Daoy (cell line): Measurements from ENCODE around the gene PDE4D. TPM values are rescaled to one million over a fixed set of nuclear protein-coding genes. Genes with fewer than 3 reads are reported as not detected.
"Not testable (repeated sequence)": the region's sequence is repeated elsewhere in the genome, so short reads cannot be mapped to it uniquely, and the experiment has no call there.

Source experiments
- DNase-seq: peaks from one replicate; pipeline ENCODE4 v3.0.0-alpha.2; 2015; ENCODE audit warnings: low read depth
- total RNA-seq: library from RNA; depleted of rRNA; stranded (reverse); fragments of >200 nt; shearing (Covaris generic); gene quantifications from 2 replicates; pipeline ENCODE4 v1.2.3, GENCODE V29; 2014

PDE4D gene
- total RNA-seq, 1 experiment from 2014 or later: 23.1 TPM

DNA sequence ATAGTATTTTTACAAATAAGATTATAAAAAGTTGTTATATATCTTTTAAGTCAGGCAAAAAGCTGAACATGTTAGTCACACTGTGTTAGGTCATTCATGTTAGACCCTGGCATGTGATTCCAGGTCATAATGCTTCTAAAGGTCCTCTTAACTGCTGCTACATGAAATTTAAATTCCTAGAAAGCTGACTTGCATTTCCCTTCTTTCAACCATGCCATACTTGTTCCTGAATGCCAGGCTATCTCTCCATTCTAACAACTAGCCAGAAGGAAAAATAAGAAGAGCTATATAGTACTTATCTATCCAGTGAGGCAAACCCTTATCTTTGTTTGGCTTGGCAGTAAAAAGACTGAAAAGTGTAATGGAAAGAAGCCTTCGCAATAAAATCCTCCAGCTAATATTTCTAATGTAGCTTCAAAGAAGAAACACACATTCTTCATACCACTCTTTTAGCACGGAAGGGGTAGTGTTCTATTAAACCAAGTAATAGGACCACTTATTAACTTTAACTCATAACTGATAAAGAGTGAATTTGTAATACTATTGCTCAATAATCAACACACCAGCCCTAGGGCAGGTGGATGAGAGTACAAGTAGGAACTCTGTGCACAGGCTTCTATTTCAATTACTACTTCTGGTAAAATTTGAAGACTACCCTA is 310.2 kb downstream of the PDE4D start:
- DNase-seq: no peak

DNA sequence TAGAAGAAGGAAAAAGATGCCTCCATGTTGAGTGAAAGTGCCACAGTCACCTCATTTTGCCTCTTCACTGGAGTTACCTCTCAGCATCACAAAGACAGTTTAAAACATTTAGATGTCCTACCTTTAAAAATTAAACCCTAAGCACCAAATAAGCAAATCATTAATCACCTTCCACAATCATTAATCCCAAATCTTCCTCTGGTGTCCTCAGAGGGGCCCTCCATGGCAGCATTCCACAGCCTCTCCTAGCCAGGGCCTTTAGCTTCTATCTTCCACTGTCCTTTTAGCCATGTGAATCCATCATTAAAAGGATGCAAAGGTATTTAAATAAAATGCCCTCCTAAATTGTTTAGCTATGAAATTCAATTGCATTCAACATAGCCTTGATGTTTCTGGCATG is 310.8 kb downstream of the PDE4D start:
- DNase-seq: no peak

DNA sequence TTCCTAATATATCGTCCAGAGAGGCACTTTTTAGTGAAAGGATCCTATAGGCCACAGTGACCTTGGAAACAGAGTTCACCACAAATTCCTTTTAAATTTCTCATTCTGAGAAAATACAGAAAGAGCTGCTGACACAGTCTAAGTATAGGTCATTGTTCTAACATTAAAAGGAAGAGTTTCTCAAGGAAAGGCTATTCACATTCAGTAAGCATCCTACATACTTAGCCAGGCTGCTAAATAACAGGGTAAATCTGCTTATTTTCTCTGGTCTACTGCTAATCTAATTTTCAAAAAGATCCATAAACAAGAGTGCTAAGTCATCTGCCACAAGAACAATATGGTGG is 313.7 kb downstream of the PDE4D start:
- DNase-seq: no peak

DNA sequence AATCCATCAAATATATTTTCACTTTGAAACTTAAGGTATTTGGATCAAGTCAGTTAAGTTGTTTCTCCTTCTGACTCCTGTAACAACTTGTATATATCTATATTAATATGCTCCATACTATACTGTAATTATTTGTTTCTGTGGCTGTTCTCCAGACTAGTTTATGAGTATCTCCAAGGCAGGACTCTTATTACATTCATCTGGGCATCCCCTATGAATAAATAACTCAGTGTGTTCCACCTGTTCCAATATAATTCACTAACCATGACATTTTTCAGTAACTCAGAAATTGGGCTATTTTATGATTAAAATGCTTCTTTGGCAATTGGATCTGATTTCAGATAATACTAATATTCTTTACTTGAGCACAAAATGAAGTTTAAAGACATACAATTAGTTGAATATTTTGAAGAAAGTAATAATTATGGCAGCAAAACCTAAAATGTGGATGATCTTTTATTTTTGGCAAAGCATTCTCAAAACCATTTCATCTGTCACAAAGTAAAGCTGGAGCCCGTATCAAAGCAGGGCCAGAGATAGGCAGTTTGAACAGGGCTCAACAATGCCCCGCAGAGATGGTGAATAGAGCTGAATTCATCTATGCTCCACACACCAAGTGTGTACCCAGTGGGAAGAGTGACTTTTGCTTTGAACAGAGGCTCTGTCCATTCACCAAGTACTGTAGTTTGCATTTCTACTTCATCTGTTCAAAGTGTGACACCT is 314.3 kb downstream of the PDE4D start:
- no peak for DNase-seq

DNA sequence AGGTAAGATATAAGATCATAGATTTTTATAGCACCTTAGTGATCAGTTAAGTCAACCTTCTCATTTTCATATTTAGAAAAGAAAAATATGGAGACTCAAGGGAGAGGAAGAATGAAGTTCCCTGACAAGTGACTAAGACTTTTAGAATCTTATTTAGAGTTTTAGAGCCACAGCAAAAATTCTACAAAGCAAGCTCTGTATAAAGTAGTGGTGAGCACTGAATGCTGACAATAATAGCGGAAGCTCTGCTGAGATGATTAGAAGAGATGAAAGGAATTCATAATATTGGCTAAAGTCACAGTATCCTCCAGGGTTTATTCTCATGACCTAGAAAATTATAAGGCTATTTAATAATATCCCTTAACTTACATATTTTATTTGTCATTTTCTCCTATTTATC is 316.0 kb downstream of the PDE4D start:
- no peak for DNase-seq

DNA sequence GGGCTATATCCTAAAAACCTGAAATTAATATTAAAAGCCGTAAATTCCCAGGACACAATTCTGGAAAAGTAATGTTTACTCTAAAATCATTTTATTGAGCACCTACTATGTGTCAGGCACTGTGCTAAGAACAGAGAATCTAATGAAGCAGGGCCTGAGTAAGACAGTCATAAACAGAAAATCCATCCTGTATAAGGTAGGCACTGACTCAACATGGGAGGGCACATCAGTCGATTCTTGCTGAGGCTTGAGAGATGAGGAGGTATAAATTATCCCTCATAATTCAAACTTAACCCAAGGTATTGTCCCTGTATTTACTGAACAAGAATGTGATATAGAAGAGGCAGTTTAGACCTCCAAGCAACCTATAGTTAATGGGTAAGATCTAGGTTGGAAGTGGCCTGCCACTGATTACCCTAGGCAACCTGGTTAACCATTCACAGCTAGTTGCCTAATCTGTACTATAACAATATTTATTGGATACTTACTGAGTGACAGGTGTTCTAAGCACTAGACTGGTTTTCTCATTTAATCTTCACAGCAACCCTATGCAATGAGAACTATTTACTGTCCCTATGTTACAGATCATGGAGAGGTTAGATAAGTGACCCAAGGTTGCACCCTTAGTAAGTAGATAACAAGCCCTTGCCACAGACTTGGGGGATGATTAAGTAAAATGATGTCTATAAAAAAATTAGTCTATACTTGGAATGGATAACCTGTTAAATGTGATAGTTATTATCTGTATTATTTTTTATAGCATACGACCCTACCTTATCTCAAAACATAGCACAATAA is 317.7 kb downstream of the PDE4D start:
- DNase-seq: no peak

DNA sequence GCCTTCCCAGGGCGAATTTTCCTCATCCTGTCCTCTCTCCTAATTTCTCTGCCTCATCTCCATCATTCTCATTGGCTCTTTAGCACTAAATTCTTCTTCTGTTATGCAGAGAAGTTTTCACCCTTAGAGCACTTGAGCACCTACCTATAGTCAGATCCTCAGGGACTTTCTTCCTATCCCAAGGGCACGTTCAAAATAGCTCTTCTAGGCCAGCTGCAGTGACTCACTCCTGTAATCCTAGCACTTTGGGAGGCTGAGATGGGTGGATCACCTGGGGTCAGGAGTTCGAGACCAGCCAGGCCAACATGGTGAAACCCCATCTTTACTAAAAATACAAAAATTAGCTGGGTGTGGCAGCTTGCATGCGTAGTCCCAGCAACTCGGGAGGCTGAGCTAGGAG is 320.0 kb downstream of the PDE4D start:
- DNase-seq: not testable (repeated sequence)

DNA sequence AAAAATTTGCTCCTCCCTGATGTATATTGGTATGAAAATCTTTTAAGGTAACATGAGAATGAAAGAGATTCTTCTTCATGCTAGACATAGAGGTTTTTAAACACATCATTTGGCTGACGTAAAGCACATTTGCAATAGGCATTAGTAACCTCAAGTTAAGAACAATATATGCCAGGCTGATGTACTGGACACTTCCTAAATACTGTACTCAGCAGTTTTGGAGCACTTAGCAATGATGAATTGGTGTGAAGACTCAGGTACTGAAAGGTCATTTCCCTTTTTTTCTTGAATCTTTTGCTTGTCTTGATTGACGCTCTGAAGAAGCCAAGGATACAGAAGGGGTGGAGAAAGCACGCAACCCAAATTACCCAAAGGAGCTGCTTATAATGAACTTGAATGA is 322.5 kb downstream of the PDE4D start:
- no peak for DNase-seq

DNA sequence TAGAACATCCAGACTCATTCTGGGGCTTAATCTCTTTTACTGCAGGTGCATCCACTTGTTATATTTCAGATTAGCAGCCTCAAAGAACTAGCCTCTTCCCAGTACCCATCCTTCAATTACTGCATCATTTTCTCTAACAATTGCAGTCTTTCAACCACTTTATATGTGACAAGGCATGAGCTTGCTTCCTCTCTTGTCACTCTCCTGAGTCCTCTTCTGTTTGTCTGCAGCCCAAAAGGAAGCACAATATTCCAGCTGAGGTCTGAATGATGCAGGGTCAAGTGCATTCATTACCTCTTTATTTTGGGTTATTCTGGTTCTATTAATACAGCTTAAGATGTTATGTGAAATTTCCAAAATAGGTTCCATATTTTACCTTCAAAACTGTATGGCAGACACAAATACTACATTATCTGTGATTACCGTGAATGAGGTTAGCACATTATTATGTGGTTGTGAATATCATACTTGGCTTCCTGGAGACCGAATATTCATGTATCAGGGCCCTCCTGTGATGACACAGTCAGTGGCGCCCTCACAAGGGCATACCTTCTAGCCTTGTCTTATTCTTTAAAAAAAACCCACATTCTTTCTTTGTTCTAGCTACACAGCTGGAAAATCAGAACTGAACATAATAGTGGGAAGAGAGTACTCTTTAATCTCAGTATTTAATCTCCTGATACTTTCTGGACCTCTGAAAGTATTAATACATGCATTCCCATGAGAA is 323.8 kb downstream of the PDE4D start:
- DNase-seq: peak; percentile 31

DNA sequence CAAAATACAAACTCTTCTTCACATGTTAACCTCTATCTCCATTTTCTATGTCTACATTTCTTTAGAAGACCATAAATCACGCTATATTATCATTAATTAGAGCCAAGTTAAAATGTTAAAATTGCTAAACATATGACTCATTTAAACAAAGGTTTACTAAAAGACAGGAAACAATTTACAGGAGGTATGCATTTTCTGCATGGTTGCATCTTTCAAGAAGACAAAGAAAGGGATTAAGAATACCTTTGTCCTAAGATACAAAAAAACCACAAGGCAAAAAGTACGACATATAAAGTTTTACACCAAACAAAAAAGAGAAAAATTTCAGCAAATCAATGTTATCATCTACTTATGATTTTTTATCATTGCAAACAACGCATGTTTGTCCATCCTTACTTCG is 324.4 kb downstream of the PDE4D start:
- DNase-seq: no peak

DNA sequence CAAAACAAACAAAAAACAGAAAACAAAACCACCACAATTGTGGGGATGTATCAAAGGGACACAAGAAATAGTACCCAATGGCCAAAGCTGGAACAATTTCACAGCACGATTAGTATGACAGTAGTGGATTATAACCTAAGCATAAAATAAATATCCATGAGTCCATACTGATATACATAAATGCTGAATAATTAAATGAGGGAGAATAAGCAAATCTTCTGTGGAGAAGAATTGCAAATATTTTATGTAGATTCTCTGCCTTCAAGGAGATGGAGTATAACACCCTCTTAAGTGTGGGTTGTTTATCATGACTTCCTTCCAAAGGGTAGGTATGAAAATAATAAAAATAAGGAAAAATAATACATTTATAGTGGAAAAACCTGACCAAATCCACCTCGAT is 325.4 kb downstream of the PDE4D start:
- no peak for DNase-seq

DNA sequence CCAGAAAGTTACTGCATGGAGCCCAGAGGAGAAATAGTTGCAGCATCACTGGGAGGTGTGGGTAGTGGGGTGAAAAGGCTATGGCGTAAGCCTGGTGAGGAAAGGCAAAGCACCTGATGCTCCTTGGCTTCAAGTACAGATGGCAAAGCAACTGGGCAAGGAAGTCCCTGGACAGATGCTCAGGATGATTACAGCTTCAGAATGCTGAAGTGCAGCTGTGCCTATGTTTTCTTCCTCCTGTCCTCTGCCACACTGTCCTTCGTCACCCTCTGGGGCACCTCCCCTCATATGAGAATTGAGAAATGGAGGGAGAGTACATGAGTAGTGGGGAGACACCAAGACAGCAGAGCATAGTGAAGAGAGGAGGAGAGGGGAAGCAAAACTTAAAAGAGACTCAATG is 328.0 kb downstream of the PDE4D start:
- DNase-seq: no peak

DNA sequence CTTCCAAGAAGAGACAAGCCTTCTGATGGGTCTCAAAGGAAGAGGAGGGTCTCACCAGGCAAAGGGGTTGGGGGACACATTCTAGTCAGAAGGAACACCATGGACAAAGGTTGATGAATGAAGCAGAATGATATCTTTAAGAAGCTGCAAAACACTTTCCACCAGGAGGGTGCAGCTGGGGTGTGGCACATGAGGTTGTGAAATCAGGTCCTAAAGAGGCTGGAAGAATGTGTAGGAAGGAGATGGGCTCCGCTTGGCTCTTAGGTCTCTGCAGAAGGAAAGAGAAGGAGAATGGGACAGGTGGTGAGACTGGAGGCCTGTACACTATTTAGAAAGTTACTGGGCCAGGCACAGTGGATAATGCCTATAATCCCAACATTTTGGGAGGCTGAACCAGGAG is 328.6 kb downstream of the PDE4D start:
- DNase-seq: no peak

DNA sequence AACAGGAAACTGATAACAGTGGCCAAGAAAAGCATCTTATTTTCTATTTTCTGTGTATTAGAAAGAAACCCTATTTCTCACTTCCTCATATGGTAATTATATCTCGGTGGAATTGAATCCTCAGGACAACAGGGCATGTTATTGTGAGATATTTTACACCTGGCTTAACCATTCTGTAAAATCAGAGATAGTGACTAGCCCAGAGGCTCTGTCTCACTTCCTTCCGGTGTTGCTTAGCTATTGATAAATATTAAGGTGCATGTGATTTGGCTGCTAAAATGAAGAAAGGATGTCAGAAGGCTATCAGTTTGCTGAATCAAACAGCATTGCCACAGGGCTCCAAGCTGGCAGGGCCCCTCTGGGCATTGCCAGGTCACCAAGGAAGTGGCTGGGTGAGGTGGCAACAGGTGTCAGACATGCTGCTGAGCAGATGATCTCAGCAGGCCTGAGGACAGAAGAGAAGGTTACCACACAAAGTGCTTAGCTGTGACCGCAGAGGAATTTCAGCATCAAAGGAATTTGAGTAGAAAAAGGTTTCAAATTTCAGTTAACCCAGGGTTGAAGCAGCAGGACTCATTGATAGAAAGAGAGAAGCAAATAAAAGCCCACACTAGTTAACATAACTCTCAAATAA is 330.7 kb downstream of the PDE4D start:
- peak; percentile 91 for DNase-seq

DNA sequence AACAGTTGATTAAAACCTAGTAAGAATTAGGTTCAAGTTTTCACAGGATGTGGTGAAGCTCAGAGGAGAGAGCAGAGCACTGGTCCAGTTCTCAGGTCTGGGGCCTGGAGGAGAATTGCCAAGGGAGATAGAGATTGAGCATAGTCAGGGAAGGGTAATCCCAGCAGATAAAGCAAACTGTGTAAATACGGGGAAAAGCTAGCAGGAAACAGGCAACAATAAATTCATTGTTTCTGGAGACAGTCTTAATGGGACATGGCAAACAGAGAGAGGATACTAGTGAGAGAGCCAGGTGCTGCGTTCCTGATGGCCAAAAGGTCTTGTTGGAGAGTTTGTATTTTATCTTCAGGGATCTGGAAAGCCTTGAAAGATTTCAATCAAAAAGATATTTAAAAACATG is 333.0 kb downstream of the PDE4D start:
- DNase-seq: no peak

DNA sequence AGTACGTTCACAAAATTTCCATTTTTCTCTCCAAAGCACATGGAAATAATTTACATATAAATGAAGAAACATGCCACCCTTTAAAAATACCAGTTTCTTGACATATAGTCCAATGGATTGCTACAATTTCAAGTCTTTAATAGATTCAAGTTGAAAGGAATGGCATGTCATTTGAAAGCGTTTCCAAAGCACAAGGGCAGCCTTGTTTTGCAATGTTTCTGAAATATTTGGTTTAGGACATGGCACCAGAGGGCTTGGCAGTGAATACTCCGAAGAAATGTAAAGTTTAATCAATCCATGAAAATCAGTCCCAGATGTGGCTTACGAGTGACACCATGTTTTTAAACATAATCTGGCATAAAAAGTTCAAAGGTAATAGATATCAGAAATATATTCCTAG is 333.7 kb downstream of the PDE4D start:
- DNase-seq: no peak

DNA sequence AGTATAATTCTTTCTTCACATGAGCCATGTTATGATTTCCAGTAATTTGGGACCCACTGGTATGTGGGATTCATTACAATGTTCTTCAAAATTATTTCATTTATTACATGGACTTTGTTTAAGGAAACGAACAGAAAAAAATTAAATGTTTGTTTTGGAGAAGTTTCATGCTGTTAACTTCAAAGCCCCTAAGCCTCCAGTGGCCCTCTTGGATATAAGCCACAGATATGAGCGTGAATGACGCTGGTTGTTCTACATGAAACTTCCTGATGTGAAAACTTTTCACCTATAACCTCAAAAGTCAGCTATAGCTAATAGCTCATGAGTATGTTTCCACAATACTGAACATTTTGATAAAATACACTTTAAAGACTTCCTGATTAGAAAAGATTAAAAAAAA is 334.2 kb downstream of the PDE4D start:
- no peak for DNase-seq

DNA sequence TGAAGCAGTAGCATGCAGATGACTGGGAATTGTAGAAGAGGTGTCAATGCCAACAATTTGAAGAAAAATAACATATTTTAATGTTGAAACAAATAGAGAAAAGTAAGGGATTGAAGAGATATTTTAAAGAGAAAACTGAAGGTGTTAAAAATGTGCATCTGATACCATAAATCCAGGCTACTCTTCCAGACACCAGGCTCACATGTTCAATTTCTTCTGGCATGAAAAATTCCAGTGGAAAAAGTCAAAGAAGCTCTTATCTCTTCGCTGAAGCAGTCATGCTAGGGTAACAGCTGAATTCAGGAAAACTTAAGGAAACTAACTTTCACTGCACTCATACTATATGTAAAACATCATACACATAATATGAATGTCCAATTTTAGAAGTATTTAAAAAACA is 335.0 kb downstream of the PDE4D start:
- DNase-seq: no peak

DNA sequence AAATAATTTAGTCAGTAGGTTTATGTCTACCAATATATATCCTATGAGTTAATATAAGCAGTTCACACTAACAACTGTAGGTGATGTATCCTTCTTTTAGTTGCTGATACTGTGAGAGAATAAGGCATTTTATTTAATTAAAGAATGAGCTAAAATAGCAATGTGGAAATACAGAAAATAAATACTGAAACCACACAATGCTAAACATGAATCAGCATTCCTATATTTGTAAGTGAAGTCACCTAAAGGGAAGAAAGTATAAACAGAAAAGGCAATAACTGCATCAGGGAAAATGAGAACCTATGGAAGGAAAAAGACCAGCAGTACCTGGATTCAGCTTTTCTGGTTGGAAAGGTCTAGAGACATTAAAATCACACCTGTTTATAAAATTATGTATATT is 336.0 kb downstream of the PDE4D start:
- DNase-seq: no peak

DNA sequence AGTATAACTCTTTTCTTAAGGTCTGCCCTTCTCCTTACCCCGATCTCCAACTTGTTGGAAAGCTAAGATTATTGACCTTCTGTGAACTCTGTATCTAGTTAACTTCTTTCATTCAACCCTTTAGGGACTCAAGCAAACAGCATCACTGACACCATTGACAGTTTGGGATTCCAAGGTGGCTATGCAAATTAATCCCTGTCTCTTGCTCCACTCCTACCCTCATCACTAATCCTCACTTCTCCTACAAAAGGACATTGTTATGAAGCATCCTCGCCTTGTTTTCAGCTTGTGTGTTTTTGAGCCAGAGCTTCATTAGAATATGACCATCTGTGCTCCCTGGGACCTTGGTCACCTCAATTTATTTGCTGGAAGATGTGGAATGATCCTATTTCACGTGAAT is 337.9 kb downstream of the PDE4D start:
- no peak for DNase-seq

DNA sequence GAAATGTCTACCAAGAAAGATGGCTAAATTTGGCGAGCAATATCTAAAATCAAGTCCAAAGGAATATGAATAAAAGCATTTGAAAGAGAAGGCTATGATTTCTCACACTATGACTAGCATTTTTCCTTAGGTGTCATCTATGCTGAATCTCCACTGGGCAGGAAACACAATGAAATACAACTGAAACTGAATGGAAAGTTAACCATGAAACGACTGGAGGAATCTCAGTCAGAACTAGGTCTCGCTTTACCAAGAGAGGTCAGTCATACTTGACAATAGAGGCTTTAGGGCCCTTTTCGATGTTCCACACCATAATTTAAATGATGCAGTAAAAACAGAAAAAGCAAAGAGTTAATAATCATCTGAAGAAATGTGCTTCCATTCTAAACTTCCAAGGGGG is 339.0 kb downstream of the PDE4D start:
- DNase-seq: no peak

DNA sequence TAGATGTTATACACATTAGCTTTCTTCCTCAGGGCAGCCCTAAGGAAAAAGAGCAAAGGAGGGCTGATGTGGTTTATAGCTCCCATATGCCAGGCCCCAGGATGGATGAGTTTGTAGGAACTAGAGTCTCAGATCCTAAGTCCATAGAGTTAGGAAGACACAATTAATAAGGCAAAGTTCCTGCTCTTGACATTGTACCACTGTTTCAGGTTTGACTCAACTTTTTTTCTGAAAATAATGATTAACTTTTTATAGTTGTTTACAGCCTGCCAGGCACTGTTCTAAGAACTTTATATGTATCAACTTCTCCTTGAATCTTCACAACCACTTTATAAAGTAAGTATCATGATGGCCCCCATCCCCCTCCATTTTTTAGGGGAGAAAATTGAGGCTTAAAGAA is 339.5 kb downstream of the PDE4D start:
- DNase-seq: no peak
